BJ (cell line): ENCODE measurements around the gene FAAP20. TPM values are rescaled to one million over a fixed set of nuclear protein-coding genes. Genes with fewer than 3 reads are reported as not detected.

Source experiments
- CTCF ChIA-PET: fragments of 350-600 bp; formaldehyde crosslinking; extraction: SDS; loops from one replicate; lab custom pipeline; 2021; ENCODE audit warnings: antibody characterized with exemption, inconsistent platforms; lab: Yijun Ruan, JAX
- POLR2A ChIA-PET: fragments of 300-600 bp; sonication (Branson Sonifier 250); formaldehyde crosslinking; extraction: SDS; loops from one replicate; lab custom pipeline; 2021; ENCODE audit warnings: antibody characterized with exemption; lab: Charles Lee
- DNase-seq: peaks from one replicate; pipeline ENCODE4 v3.0.0-alpha.2; 2011; ENCODE audit warnings: low read depth
- H3K27me3 ChIP-seq: 2 replicates; pipeline ENCODE4 v1.6.0; 2011; ENCODE audit warnings: low read length; ENCODE audit not compliant: control insufficient read depth, insufficient read depth
- H3K36me3 ChIP-seq: 2 replicates; pipeline ENCODE4 v1.5.1; 2011; ENCODE audit warnings: low read length; ENCODE audit not compliant: control insufficient read depth, insufficient read depth
- H3K4me3 ChIP-seq: 2 replicates; pipeline ENCODE4 v1.5.1; 2011; ENCODE audit warnings: low read depth, mild to moderate bottlenecking, control low read depth, low read length
- polyA plus RNA-seq: library from polyadenylated mRNA; depleted of rRNA; stranded (reverse); fragments of >200 nt; gene quantifications from 2 replicates; pipeline ENCODE4 v1.2.3, GENCODE V29; 2011
- TF ChIP-seq, protein P1 (sequence below): IDR thresholded peaks from 2 replicates; pipeline ENCODE4 v1.5.1; 2011; ENCODE audit warnings: low read depth, mild to moderate bottlenecking, control low read depth, inconsistent platforms, low read length, moderate library complexity; ENCODE audit not compliant: insufficient read depth

Gene FAAP20
- polyA plus RNA-seq, 1 experiment, result 18.7 TPM

DNA sequence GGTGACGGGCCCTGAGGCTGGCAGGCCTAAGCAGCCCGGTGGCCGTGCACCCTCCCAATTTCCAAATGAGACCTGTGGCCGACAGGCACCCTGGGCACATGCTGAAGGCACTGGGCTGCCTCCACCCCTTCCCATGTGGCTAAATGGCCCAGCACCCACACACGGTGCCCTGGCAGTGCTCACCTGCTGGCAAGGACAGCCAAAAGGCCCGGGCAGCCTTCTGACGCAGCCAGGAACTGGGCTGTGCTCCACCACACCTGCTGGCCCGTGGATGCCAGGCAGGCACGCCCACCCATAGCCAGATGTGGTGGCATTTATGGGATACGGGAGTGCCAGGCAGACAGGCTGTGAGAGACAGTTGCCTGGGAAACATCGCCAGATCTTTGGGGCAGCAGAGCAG, 4.0 kb upstream of the FAAP20 start:
- no peaks in the 10 kb centered on the region for H3K27me3 ChIP-seq
- TF ChIP-seq, protein P1, sequence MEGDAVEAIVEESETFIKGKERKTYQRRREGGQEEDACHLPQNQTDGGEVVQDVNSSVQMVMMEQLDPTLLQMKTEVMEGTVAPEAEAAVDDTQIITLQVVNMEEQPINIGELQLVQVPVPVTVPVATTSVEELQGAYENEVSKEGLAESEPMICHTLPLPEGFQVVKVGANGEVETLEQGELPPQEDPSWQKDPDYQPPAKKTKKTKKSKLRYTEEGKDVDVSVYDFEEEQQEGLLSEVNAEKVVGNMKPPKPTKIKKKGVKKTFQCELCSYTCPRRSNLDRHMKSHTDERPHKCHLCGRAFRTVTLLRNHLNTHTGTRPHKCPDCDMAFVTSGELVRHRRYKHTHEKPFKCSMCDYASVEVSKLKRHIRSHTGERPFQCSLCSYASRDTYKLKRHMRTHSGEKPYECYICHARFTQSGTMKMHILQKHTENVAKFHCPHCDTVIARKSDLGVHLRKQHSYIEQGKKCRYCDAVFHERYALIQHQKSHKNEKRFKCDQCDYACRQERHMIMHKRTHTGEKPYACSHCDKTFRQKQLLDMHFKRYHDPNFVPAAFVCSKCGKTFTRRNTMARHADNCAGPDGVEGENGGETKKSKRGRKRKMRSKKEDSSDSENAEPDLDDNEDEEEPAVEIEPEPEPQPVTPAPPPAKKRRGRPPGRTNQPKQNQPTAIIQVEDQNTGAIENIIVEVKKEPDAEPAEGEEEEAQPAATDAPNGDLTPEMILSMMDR, result no peak
- CTCF ChIA-PET, result interaction anchor here (0.7 to 13.2 kb wide), 5 partner anchors 9 to 193 kb away, joined by 3 to 328 read pairs (median 4); partner anchors contain the start of genes MORN1 and RER1
- no peak for DNase-seq
- no peak overlapping the region for H3K4me3 ChIP-seq
- POLR2A ChIA-PET, result no interaction called here
- no peaks in the 10 kb centered on the region for H3K36me3 ChIP-seq

- ChIA-PET CTCF (interaction anchor here (13.2 kb wide), 1 partner anchor 182 kb away, joined by 328 read pairs; no protein-coding TSS in a partner anchor), POLR2A (no interaction called here)
Observed at GRCh38 chr1:2197707-2198165, 3.2 kb upstream of the FAAP20 start.

DNA sequence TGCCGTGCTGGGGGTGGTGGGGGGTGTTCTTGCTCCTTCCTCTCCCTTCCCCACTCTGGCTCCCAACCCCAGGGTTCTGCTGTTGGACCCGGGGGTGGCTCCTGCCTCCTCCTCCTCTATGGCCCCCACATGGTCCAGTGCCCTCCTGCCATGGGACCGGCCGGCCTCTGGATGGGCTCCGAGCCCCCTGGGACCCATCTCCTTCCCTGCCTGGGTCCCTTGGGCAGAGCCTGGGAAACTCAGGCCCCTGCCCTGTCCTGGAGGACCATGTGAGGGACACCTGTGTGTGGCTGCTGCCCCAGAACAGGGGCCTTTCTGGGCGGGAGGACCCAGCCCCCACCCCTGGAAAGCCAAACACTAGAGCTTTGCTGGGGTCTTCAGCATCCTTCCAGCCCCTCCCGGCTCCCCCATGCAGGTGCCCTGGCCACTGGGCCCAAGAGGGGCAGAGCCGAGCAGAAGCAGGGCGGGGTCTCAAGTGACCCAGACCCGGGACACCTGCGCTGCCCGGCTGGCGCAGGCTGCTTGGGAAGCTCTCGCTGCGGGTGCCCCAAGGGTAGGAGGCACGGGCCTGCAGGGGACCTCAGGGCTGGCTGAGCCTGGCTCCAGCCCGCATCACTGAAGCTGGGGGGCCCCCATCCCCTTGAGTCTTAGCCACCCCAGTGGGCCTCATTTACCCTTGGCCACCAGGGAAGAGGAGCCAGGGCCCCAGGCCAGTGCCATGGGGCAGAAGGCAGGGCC, 2.5 kb upstream of the FAAP20 start:
- TF ChIP-seq, protein P1, result no peak
- H3K36me3 ChIP-seq, result no peaks in the 10 kb centered on the region
- no peak for DNase-seq
- H3K27me3 ChIP-seq, result no peaks in the 10 kb centered on the region
- ChIA-PET POLR2A (no interaction called here), CTCF (interaction anchor here (13.2 kb wide), 1 partner anchor 183 kb away, joined by 328 read pairs; no protein-coding TSS in a partner anchor)
- no peak overlapping the region for H3K4me3 ChIP-seq

More at GRCh38 chr1:2197707-2198165, 3.2 kb upstream of the FAAP20 start:
- Histone ChIP-seq H3K36me3 (no peaks in the 10 kb centered on the region), H3K27me3 (no peaks in the 10 kb centered on the region), H3K4me3 (no peak overlapping the region)
- TF ChIP-seq, protein P1, result no peak
- DNase-seq, result no peak

GRCh38 chr1:2195785-2196184, 1.2 kb upstream of the FAAP20 start:
- TF ChIP-seq, protein P1, result no peak
- POLR2A ChIA-PET, result no interaction called here
- CTCF ChIA-PET, result interaction anchor here (0.6 to 13.2 kb wide), 18 partner anchors 8 to 330 kb away, joined by 3 to 328 read pairs (median 7); partner anchors contain the start of genes MORN1 and RER1
- Histone ChIP-seq H3K4me3 (no peak overlapping the region), H3K27me3 (no peaks in the 10 kb centered on the region), H3K36me3 (no peaks in the 10 kb centered on the region; the same call in 1 of the 2 replicates)
- no peak for DNase-seq
